Activated CD4-positive, alpha-beta memory T cell treated with anti-CD3 and anti-CD28 coated beads, Interleukin-2, amount 10 ng/mL, durations not matched to agents 7 days and 5 days (primary cell): ENCODE results near the gene CDH23. TPM values are rescaled to one million over a fixed set of nuclear protein-coding genes. Genes with fewer than 3 reads are reported as not detected.

Experiments
- CTCF ChIA-PET: fragments of 350-600 bp; sonication (Branson Sonifier 250); formaldehyde crosslinking; loops from one replicate; lab custom pipeline; 2021; ENCODE audit warnings: antibody characterized with exemption, inconsistent platforms; lab: Charles Lee
- POLR2A ChIA-PET: fragments of 350-600 bp; sonication (Branson Sonifier 250); formaldehyde crosslinking; loops from one replicate; lab custom pipeline; 2021; ENCODE audit warnings: antibody characterized with exemption; lab: Charles Lee
- DNase-seq: peaks from one replicate; pipeline ENCODE4 v3.0.0-alpha.2; 2020
- H3K27ac Mint-ChIP-seq: one replicate; pipeline ENCODE4 v1.8.0; 2021; ENCODE audit warnings: mild to moderate bottlenecking, mixed read lengths
- H3K27me3 Mint-ChIP-seq: one replicate; pipeline ENCODE4 v1.8.0; 2021; ENCODE audit warnings: mixed read lengths
- H3K36me3 Mint-ChIP-seq: one replicate; pipeline ENCODE4 v1.8.0; 2021; ENCODE audit warnings: low read depth, mixed read lengths
- H3K4me1 Mint-ChIP-seq: one replicate; pipeline ENCODE4 v1.8.0; 2021; ENCODE audit warnings: mixed read lengths
- H3K4me3 Mint-ChIP-seq: one replicate; pipeline ENCODE4 v1.8.0; 2021; ENCODE audit warnings: mild to moderate bottlenecking, mixed read lengths
- H3K9me3 Mint-ChIP-seq: one replicate; pipeline ENCODE4 v1.8.0; 2021; ENCODE audit warnings: mixed read lengths
- total RNA-seq, 2 experiments: library from RNA; stranded (reverse); gene quantifications; one replicate each; pipeline ENCODE4 v1.2.3, GENCODE V29; 2021

CDH23 gene
- total RNA-seq, 2 experiments from 2014 or later: 1.3 TPM

DNA sequence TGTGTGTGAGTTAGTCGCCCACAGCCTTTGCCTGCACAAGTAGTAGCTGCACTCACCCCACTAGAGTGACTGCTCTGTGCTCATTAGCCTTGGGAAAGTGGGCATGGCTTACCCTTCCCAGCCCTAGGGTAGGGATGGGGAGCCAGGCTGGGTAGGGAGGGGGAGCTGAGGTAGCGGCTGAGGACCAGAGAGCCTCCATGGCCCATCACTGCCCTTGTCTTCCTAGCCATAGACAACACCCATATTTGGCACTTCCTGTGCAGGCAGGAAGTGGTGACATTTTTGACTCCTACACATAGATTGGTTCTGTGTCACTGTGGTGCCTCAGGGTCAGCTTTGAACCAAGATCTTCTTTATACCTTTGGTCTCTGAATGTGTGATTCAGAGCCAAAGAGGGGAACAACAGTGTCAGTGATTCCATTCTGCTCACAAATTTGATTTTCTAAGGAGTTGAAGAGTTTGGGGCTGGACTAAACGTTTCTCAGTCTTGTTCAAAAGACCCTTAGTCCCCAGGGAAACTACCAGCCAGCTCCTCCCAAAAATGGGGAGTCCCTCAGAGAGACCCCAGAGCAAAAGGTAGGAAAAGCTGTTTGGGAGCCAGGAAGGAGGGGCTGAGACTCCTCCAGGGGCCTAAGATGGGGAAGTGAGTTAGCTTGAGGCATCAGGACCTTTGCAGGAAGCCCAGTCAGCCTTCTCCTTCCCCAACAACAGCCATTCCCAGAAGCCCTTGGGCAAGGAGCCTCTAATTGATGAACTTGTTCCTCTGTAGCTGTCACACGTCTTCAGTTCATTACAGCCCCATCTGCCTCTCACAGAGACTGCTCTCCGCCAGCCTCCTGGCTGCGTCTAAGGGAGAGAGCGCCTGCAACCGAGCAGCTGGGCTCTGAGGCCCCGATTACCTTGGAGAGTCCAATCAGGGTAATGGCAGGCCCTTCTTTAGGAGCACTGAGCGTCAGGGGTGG lies 135.0 kb downstream of the CDH23 start:
- ChIA-PET CTCF (interaction anchor here (1.0 to 1.4 kb wide), 4 partner anchors 18 to 288 kb away, joined by 3 to 7 read pairs (median 3); no protein-coding TSS in a partner anchor), POLR2A (no interaction called here)
- peak; percentile 38 for DNase-seq

DNA sequence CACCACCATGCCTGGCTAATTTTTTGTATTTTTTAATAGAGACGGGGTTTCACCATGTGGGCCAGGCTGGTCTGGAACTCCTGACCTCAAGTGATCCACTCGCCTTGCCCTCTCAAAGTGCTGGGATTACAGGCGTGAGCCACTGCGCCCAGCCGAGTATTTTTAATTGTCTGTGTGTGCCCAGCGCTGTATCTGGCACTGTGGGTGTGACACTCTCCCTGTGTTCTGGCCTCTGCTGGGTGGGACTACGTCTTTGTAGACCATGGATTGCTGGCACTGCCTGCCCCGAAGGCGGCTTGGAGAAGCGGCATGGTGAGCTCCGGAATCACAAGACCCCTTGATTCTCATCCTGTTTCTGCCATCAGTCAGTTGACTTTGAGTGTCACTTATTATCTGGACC lies 136.2 kb downstream of the CDH23 start:
- ChIA-PET CTCF (no interaction called here), POLR2A (no interaction called here)
- Mint-ChIP-seq H3K4me1 (peaks cover 5% of the 10 kb centered on the region), H3K27me3 (no peaks in the 10 kb centered on the region), H3K9me3 (peaks cover 2% of the 10 kb centered on the region), H3K36me3 (no peaks in the 10 kb centered on the region), H3K27ac (no peak overlapping the region), H3K4me3 (no peak overlapping the region)
- no peak for DNase-seq

More for the DNA sequence above, 135.0 kb downstream of the CDH23 start:
- Mint-ChIP-seq H3K4me3 (no peak overlapping the region), H3K4me1 (peaks cover 5% of the 10 kb centered on the region), H3K27me3 (no peaks in the 10 kb centered on the region), H3K9me3 (peaks cover 2% of the 10 kb centered on the region), H3K27ac (no peak overlapping the region), H3K36me3 (no peaks in the 10 kb centered on the region)

DNA sequence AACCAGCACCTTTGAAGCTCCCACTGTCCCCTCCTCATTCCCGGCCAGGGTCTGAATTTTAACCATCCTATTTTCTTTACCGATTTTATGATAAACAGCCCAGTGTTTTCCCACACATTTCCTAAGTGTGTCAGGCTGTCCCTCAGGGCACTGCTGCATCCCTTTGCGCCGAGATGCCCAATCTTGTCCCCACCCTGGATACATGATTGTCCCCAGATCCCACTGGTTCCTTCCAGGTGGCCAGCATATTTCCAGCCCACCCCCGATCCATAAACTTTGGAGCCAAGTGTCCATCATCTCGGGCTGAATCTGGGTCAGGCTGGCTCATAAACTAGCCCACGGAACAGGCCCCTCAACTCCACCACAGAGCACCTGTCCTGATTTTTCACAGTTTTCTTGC lies 137.2 kb downstream of the CDH23 start:
- Mint-ChIP-seq H3K4me3 (no peak overlapping the region), H3K9me3 (peaks cover 2% of the 10 kb centered on the region), H3K27ac (no peak overlapping the region), H3K36me3 (no peaks in the 10 kb centered on the region), H3K4me1 (peaks cover 5% of the 10 kb centered on the region), H3K27me3 (no peaks in the 10 kb centered on the region)
- POLR2A ChIA-PET: interaction anchor here (0.7 kb wide), 1 partner anchor 18 kb away, joined by 4 read pairs; no protein-coding TSS in a partner anchor
- no peak for DNase-seq
- CTCF ChIA-PET: no interaction called here

DNA sequence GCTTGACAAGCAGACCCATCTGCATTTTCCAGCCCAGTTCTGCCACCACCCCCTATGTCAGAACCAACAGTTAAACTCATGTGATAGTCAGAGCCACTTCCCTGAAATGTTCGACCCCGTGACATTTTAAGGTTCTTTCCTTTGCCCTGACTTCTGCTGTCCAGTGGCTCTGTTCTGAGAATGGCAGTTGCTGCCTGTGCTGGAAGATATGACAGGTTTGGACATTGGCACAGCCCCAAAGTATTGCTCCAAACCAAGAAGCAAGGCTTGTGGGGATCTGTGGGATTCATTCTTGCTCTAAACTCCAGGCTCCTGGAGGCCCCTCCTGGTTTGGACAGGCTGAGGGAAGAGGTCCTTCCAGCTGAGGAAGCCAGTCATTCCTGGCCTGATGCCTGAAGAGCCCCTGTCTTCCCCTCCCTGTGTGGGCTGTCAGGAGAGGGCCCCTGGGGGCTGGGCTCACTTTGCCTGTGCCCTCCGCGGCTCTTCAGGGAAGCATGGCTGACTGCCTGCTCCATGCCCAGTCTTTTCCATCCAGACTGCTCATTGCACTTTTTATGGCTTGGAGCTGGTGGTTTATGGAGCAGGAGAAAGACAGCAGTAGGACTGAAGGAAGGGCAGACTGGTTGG lies 138.0 kb downstream of the CDH23 start:
- Mint-ChIP-seq H3K27ac (no peak overlapping the region), H3K4me1 (peaks cover 5% of the 10 kb centered on the region)
- DNase-seq: no peak

DNA sequence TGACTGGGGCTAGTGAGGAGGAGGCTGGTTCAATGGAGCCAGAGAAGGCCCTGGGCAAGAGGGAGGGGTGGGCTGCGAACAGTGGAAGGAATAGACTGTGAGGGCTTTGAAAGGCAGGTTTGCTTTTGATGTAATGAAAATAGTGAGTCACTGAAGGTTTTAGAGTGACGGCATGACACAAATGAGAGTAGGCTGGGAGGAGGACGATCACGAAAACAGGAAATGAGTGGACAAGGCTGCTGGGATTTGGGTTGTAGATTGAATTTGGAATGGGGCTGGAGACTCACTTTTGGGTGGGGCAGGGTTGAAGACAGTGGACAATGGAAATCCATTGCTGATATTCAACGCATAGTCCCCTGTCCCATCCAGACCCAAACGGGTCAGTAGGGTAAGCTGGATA lies 139.6 kb downstream of the CDH23 start:
- Mint-ChIP-seq H3K36me3 (no peaks in the 10 kb centered on the region), H3K27me3 (peaks cover 2% of the 10 kb centered on the region), H3K27ac (no peak overlapping the region), H3K4me1 (peaks cover 5% of the 10 kb centered on the region), H3K4me3 (no peak overlapping the region), H3K9me3 (peaks cover 2% of the 10 kb centered on the region)
- ChIA-PET POLR2A (no interaction called here), CTCF (no interaction called here)
- no peak for DNase-seq

More for the DNA sequence above, 138.0 kb downstream of the CDH23 start:
- no peaks in the 10 kb centered on the region for H3K36me3 Mint-ChIP-seq
- CTCF ChIA-PET: no interaction called here
- H3K27me3 Mint-ChIP-seq: peaks cover 2% of the 10 kb centered on the region
- peaks cover 2% of the 10 kb centered on the region for H3K9me3 Mint-ChIP-seq
- POLR2A ChIA-PET: no interaction called here
- no peak overlapping the region for H3K4me3 Mint-ChIP-seq

DNA sequence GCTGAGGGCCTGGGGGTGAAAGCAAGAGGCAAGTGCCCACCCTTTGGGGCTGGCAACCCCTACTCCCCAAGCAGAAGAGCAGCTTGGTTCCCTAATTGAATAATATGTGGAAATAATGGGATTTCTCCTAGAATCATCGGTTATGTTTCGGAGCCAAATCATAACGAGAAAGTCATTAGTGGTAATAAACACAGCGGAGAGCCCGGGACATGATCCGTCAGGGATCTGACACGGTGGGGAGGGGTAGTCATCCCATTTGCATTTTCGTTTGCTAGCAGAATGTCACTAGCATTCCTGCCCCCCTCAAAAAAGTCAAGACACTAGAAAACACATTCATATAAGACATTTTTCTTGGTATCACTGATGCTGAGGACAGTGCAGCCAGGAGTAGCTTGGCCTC lies 140.4 kb downstream of the CDH23 start:
- Mint-ChIP-seq H3K27me3 (peaks cover 2% of the 10 kb centered on the region), H3K27ac (no peak overlapping the region), H3K36me3 (no peaks in the 10 kb centered on the region), H3K4me1 (no peaks in the 10 kb centered on the region), H3K4me3 (no peak overlapping the region), H3K9me3 (no peaks in the 10 kb centered on the region)
- CTCF ChIA-PET: no interaction called here
- no peak for DNase-seq
- POLR2A ChIA-PET: no interaction called here

DNA sequence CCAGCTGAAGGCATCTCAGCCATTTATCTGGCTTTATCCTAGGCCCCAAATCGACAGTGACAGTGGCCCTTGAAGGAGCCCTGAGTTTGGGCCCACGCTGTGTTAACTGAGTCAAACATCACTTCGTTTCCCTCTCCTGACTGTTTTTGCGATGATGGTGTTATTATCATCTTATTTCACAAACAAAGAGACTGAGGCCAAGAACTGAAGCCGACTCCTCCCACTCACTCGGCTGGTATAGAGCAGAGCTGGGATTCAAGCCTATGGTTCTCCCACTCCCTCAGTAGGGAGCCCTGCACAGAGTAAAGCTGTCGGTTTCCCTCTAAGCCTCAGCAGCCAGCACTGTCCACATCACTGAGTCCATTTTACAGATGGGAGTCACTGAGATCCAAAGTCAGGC lies 141.0 kb downstream of the CDH23 start:
- Mint-ChIP-seq H3K36me3 (no peaks in the 10 kb centered on the region), H3K9me3 (no peaks in the 10 kb centered on the region), H3K27ac (no peak overlapping the region), H3K4me1 (no peaks in the 10 kb centered on the region), H3K27me3 (peaks cover 2% of the 10 kb centered on the region), H3K4me3 (no peak overlapping the region)
- DNase-seq: no peak
- ChIA-PET CTCF (no interaction called here), POLR2A (no interaction called here)

DNA sequence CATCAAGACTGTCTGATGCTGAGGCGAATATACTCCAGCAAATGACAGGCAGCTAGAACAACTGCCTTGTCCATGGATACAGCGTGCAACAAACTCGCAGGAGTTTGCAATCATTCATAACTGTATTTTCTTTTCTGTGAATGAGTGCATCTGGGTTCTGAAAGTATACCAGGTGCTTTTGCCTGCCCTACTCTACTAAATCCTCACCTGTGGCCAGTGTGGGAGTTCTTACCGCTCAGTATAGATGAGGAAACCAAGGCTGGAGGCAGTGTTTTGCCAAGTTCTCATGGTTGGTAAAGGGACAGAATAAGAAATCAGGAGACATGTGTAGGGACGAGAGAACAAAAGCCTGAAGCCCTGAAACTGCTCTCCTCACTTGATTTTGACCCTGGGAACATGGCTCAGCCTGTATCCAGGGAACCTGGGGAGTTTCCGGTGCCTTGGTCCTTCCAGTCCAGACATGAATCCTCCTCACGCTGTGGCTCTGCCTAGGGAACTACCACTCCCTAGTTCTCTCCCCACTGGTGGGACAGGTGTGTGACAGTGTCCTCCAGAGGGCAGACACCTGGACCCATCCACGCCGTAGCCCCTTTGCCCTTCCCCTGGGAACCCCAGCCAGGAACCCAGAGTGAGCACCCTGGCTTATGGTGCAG lies 142.0 kb downstream of the CDH23 start:
- DNase-seq: no peak
- H3K9me3 Mint-ChIP-seq: no peaks in the 10 kb centered on the region
- ChIA-PET POLR2A (no interaction called here), CTCF (no interaction called here)
- H3K36me3 Mint-ChIP-seq: no peaks in the 10 kb centered on the region
- H3K4me3 Mint-ChIP-seq: no peak overlapping the region
- peaks cover 2% of the 10 kb centered on the region for H3K27me3 Mint-ChIP-seq
- no peaks in the 10 kb centered on the region for H3K4me1 Mint-ChIP-seq
- H3K27ac Mint-ChIP-seq: no peak overlapping the region

DNA sequence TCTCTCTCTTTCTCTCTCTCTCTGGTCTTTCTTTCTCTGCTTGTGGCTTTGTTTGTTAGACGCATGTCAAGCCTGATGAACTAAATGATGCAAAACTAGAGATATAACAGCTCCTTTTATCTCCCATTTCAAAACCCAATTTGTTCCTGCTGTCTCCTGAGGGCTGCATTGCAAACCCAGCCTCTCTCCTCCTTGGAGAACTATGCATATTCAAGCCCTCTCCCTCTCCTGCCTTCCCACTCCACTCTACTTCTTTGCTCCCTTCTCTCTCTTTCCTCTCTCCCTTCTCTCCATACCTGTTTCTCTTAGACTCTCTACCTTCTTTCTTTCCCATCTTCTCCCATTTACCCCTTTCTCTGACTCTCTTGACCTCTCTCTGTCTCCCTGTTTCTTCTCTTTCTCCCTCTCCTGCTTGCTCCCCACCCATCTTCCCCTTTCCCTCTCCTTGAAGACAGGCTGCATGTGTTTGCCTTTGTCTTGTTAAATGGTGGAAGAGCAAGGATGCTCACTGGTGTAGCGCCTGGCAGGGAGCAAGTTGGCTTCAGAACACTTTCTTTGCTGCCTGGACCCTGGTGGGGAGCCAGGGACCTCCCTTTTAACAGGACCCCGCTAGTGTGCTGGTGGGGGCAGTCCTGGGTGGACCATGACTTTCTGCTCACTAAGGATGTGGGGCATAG lies 142.9 kb downstream of the CDH23 start:
- Mint-ChIP-seq H3K27ac (no peak overlapping the region), H3K27me3 (peaks cover 2% of the 10 kb centered on the region), H3K4me3 (no peak overlapping the region), H3K9me3 (no peaks in the 10 kb centered on the region), H3K36me3 (no peaks in the 10 kb centered on the region), H3K4me1 (no peaks in the 10 kb centered on the region)
- DNase-seq: no peak
- POLR2A ChIA-PET: no interaction called here
- CTCF ChIA-PET: no interaction called here

DNA sequence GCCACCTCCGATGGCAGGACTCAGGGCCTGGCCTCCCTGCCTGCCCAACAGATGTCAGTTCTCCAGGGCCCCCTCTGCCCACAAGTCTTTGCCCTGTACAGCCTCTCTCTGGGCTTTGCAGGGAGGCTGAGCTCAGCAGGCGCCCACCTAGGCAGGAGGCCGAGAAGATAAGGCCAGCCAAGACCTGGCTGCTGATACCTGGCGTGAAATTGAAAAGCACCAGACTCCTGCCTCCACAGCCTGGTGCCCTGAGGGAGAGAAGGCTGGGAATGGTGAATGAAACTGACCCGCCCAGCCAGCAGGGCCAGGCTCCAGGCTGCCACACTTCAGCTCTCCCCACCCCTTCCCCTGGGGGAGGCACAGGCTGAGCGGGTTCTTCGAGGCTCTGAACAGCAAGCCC lies 145.8 kb downstream of the CDH23 start:
- Mint-ChIP-seq H3K27me3 (peaks cover 2% of the 10 kb centered on the region), H3K9me3 (no peaks in the 10 kb centered on the region), H3K4me1 (no peaks in the 10 kb centered on the region), H3K36me3 (no peaks in the 10 kb centered on the region), H3K27ac (no peak overlapping the region), H3K4me3 (no peak overlapping the region)
- no peak for DNase-seq
- ChIA-PET CTCF (no interaction called here), POLR2A (no interaction called here)

DNA sequence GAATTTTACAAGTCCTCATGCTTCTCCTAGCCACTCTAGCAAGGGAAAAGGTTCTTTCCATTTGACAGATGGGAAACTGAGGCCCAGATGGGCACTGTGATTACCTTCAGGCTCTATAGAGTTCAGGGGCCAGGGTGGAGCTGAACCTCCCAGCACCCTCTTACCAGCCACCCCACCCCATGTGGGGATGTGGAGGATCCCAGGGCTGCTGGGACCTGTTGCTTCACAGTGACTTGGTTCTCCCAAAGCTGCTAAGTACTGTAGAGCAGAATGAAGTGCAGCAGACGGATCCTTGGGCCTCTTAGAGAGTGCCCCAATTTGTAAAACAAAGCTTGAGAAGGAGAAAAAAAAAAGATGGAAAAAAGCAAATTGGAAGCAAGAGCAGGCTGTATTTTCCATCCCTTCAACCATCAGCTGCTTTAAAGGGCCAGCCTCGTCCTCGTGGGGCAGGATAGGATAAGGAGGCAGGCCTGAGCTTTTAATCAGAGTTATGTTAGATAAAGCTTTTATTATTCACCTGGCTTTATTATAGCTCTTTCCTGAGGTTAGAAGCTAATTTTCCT lies 147.0 kb downstream of the CDH23 start:
- ChIA-PET POLR2A (no interaction called here), CTCF (interaction anchor here (1.3 kb wide), 1 partner anchor 27 kb away, joined by 5 read pairs; no protein-coding TSS in a partner anchor)
- no peaks in the 10 kb centered on the region for H3K9me3 Mint-ChIP-seq
- H3K36me3 Mint-ChIP-seq: no peaks in the 10 kb centered on the region
- no peaks in the 10 kb centered on the region for H3K4me1 Mint-ChIP-seq
- H3K4me3 Mint-ChIP-seq: no peak overlapping the region
- H3K27ac Mint-ChIP-seq: no peak overlapping the region
- DNase-seq: no peak
- H3K27me3 Mint-ChIP-seq: peaks cover 2% of the 10 kb centered on the region

DNA sequence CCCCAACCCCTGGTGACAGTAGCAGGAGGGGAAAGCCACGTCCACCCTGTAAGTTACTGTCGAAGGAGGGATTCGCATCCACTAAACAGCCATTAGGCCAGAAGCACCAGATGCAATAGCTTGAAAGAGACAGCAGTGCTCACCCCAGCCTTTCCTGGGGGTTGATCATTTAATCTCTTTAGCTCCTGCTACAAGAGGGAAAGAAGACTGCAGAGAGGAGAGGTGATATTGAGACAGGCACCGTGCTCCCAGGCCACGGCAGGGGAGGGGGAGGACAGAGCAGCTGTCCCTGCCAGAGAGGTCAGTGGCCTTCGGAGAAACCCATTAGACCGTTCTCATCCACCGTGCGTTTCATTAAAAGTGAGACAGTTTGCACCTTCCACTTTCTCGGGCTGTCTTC lies 148.3 kb downstream of the CDH23 start:
- Mint-ChIP-seq H3K4me1 (no peaks in the 10 kb centered on the region), H3K27ac (no peak overlapping the region), H3K4me3 (no peak overlapping the region), H3K9me3 (no peaks in the 10 kb centered on the region), H3K36me3 (no peaks in the 10 kb centered on the region), H3K27me3 (no peaks in the 10 kb centered on the region)
- ChIA-PET POLR2A (no interaction called here), CTCF (no interaction called here)
- no peak for DNase-seq
